H1 (cell line): ENCODE results near the gene MICALL2. TPM values are rescaled to one million over a fixed set of nuclear protein-coding genes. Genes with fewer than 3 reads are reported as not detected.

Experiments
- CTCF ChIA-PET: fragments of 300-600 bp; sonication (Branson Sonifier 250); formaldehyde crosslinking; loops from one replicate; lab custom pipeline; 2021; ENCODE audit not compliant: partially characterized antibody; lab: Charles Lee
- POLR2A ChIA-PET: fragments of 300-600 bp; sonication (Branson Sonifier 250); formaldehyde crosslinking; loops from one replicate; lab custom pipeline; 2021; ENCODE audit warnings: inconsistent platforms; ENCODE audit not compliant: partially characterized antibody; lab: Charles Lee
- DNase-seq, 2 experiments: peaks; one replicate each; pipeline versions ENCODE4 v3.0.0 to v3.0.0-alpha.2; 2010 to 2022; ENCODE audit warnings: low spot score in 2 of 2, low read depth in 1 of 2, mixed read lengths in 1 of 2
- FAIRE-seq: peaks from 2 replicates; lab custom pipeline; 2011; peaks lifted over from hg19 to GRCh38; lab: Jason Lieb, UNC
- H2AFZ ChIP-seq: 2 replicates; pipeline ENCODE4 v1.8.1; 2012; ENCODE audit warnings: low read length, inconsistent platforms
- H2AK5ac ChIP-seq: 2 replicates; pipeline ENCODE4 v1.6.1; 2013; ENCODE audit warnings: low read depth, low read length
- H2BK120ac ChIP-seq: replicated peaks from 2 replicates; pipeline ENCODE3; 2013; ENCODE audit warnings: low read depth, low read length, inconsistent platforms
- H2BK12ac ChIP-seq: 2 replicates; pipeline ENCODE4 v1.6.1; 2013; ENCODE audit warnings: low read depth, low read length
- H2BK15ac ChIP-seq: 2 replicates; pipeline ENCODE4 v1.6.1; 2013; ENCODE audit warnings: low read length
- H2BK20ac ChIP-seq: 2 replicates; pipeline ENCODE4 v1.6.1; 2013; ENCODE audit warnings: low read length
- H2BK5ac ChIP-seq: 2 replicates; pipeline ENCODE4 v1.6.1; 2013; ENCODE audit warnings: low read depth, low read length
- H3K14ac ChIP-seq: 2 replicates; pipeline ENCODE4 v1.6.1; 2013; ENCODE audit warnings: inconsistent platforms; ENCODE audit not compliant: insufficient read length
- H3K18ac ChIP-seq: 2 replicates; pipeline ENCODE4 v1.6.1; 2013; ENCODE audit warnings: low read length; ENCODE audit errors: extremely low read depth
- H3K23ac ChIP-seq: 2 replicates; pipeline ENCODE4 v1.6.1; 2013; ENCODE audit warnings: inconsistent platforms; ENCODE audit not compliant: insufficient read length
- H3K23me2 ChIP-seq: 2 replicates; pipeline ENCODE4 v1.6.1; 2013; ENCODE audit warnings: low read depth, low read length
- H3K27ac ChIP-seq: 2 replicates; pipeline ENCODE4 v1.6.1; 2011; ENCODE audit warnings: low read depth, low read length, inconsistent platforms
- H3K27me3 ChIP-seq, 4 experiments: replicated peaks in 1 of 4; 1 replicate in 1 of 4; 2 replicates in 3 of 4; pipeline versions ENCODE4 v1.6.1 to v1.8.1; 2011 to 2013; ENCODE audit warnings: low read length in 3 of 4, mild to moderate bottlenecking in 3 of 4, inconsistent platforms in 2 of 4, mixed read lengths in 2 of 4, moderate library complexity in 1 of 4; ENCODE audit not compliant: control insufficient read depth in 3 of 4, insufficient read depth in 3 of 4; ENCODE audit errors: extremely low read depth in 1 of 4
- H3K36me3 ChIP-seq, 4 experiments: 2 replicates each; pipeline versions ENCODE4 v1.6.1 to v1.8.1; 2011 to 2013; ENCODE audit warnings: mild to moderate bottlenecking in 4 of 4, low read length in 3 of 4, moderate library complexity in 2 of 4, control low read depth in 1 of 4, inconsistent platforms in 1 of 4; ENCODE audit not compliant: insufficient read depth in 4 of 4, control insufficient read depth in 2 of 4
- H3K4ac ChIP-seq: replicated peaks from 2 replicates; pipeline ENCODE3; 2013; ENCODE audit warnings: low read length, low read depth, mixed read lengths, inconsistent platforms; ENCODE audit not compliant: insufficient read length
- H3K4me1 ChIP-seq, 4 experiments: replicated peaks in 1 of 4; 1 replicate in 1 of 4; 2 replicates in 3 of 4; pipeline versions ENCODE4 v1.6.1 to v1.8.1; 2011 to 2013; ENCODE audit warnings: low read length in 3 of 4, inconsistent platforms in 2 of 4, mixed read lengths in 1 of 4; ENCODE audit not compliant: insufficient read depth in 4 of 4, control insufficient read depth in 3 of 4
- H3K4me2 ChIP-seq, 2 experiments: 2 replicates each; pipeline versions ENCODE4 v1.6.1 to v1.8.1; 2011 to 2013; ENCODE audit warnings: low read depth in 2 of 2, low read length in 2 of 2, control low read depth in 1 of 2, inconsistent platforms in 1 of 2, mild to moderate bottlenecking in 1 of 2; ENCODE audit not compliant: insufficient read depth in 1 of 2
- H3K4me3 ChIP-seq, 4 experiments: fragments of 200-600, 300-600 bp in 1 of 4; sonication (generic), shearing (Covaris generic), sonication (Bioruptor Twin) in 1 of 4; 2 replicates each; pipeline versions ENCODE4 v1.5.1 to v1.8.1; 2011 to 2016; ENCODE audit warnings: low read length in 4 of 4, low read depth in 3 of 4, control low read depth in 2 of 4, inconsistent platforms in 2 of 4, mild to moderate bottlenecking in 2 of 4, mixed read lengths in 1 of 4, moderate library complexity in 1 of 4; ENCODE audit not compliant: insufficient read depth in 2 of 4; ENCODE audit errors: extremely low read depth in 1 of 4
- H3K56ac ChIP-seq: replicated peaks from 2 replicates; pipeline ENCODE3; 2013; ENCODE audit warnings: low read depth, mild to moderate bottlenecking, mixed read lengths, low read length, inconsistent platforms; ENCODE audit not compliant: insufficient read length
- H3K79me1 ChIP-seq: 2 replicates; pipeline ENCODE4 v1.6.1; 2013; ENCODE audit warnings: low read depth, low read length, control low read depth
- H3K79me2 ChIP-seq, 2 experiments: 2 replicates each; pipeline versions ENCODE4 v1.6.1 to v1.8.1; 2012 to 2013; ENCODE audit warnings: low read length in 2 of 2, mild to moderate bottlenecking in 2 of 2, inconsistent platforms in 1 of 2; ENCODE audit not compliant: insufficient read depth in 2 of 2, control insufficient read depth in 1 of 2
- H3K9ac ChIP-seq, 4 experiments: replicated peaks in 1 of 4; 1 replicate in 1 of 4; 2 replicates in 3 of 4; pipeline versions ENCODE4 v1.6.1 to v1.8.1; 2011 to 2013; ENCODE audit warnings: low read depth in 3 of 4, low read length in 3 of 4, control low read depth in 2 of 4, mild to moderate bottlenecking in 2 of 4, moderate library complexity in 2 of 4, inconsistent platforms in 1 of 4; ENCODE audit errors: extremely low read depth in 1 of 4
- H3K9me3 ChIP-seq, 2 experiments: 2 replicates each; pipeline versions ENCODE4 v1.6.1 to v1.8.1; 2012 to 2013; ENCODE audit warnings: mild to moderate bottlenecking in 2 of 2, moderate library complexity in 2 of 2, control low read depth in 1 of 2, inconsistent platforms in 1 of 2, low read depth in 1 of 2, low read length in 1 of 2, mixed read lengths in 1 of 2; ENCODE audit not compliant: insufficient read depth in 2 of 2
- H4K20me1 ChIP-seq, 2 experiments: replicated peaks in 1 of 2; 2 replicates each; pipeline versions ENCODE3 to v1.8.1; 2011 to 2013; ENCODE audit warnings: inconsistent platforms in 2 of 2, low read length in 2 of 2, mild to moderate bottlenecking in 1 of 2; ENCODE audit not compliant: insufficient read depth in 2 of 2, control insufficient read depth in 1 of 2
- H4K5ac ChIP-seq: 2 replicates; pipeline ENCODE4 v1.6.1; 2013; ENCODE audit warnings: low read length, low read depth, mixed read lengths, inconsistent platforms; ENCODE audit not compliant: insufficient read length
- H4K8ac ChIP-seq: 2 replicates; pipeline ENCODE4 v1.8.0; 2013; ENCODE audit warnings: mild to moderate bottlenecking, moderate library complexity, low read length, inconsistent platforms; ENCODE audit not compliant: insufficient read depth; ENCODE audit errors: extremely low read depth
- H4K91ac ChIP-seq: replicated peaks from 2 replicates; pipeline ENCODE3; 2013; ENCODE audit warnings: low read length, mixed read lengths, inconsistent platforms; ENCODE audit not compliant: insufficient read length
- BRCA1 ChIP-seq: IDR thresholded peaks from 2 replicates; pipeline ENCODE4 v1.6.1; 2012; ENCODE audit warnings: low read depth, low read length, improper control_type of control experiment
- CTCF ChIP-seq, 3 experiments: IDR thresholded peaks; 1 replicate in 2 of 3; 2 replicates in 1 of 3; pipeline versions ENCODE4 v1.5.1 to v1.6.1; 2011; ENCODE audit warnings: low read length in 3 of 3, mild to moderate bottlenecking in 3 of 3, inconsistent platforms in 2 of 3, low read depth in 1 of 3, moderate library complexity in 1 of 3; ENCODE audit not compliant: insufficient read depth in 1 of 3; ENCODE audit errors: control extremely low read depth in 1 of 3
- KDM1A ChIP-seq: fragments of 200-600, 300-600 bp; sonication (generic); IDR thresholded peaks from 2 replicates; pipeline ENCODE4 v1.7.1; 2016; ENCODE audit warnings: mild to moderate bottlenecking, low read length, borderline replicate concordance
- POU5F1 ChIP-seq: IDR thresholded peaks from 2 replicates; pipeline ENCODE4 v1.6.1; 2011; ENCODE audit warnings: low read depth, mild to moderate bottlenecking, low read length, moderate library complexity
- SUZ12 ChIP-seq: fragments of 200-600 bp; sonication (generic); IDR thresholded peaks from 2 replicates; pipeline ENCODE4 v1.6.1; 2012; ENCODE audit warnings: mild to moderate bottlenecking, inconsistent platforms, low read length, moderate library complexity, mixed read lengths
- WGBS, 2 experiments: shearing (Covaris generic) in 1 of 2; methylation state at CpG; one replicate each; pipeline versions ENCODE4 v1.1.6 to v1.1.7; 2013 to 2015; ENCODE audit warnings: low lambda C conversion rate in 2 of 2, mixed read lengths in 2 of 2, inconsistent platforms in 1 of 2, low coverage in 1 of 2, missing lambda C conversion rate in 1 of 2; ENCODE audit not compliant: insufficient replicate concordance in 2 of 2, insufficient coverage in 1 of 2, insufficient read length in 1 of 2; ENCODE audit errors: extremely low coverage in 1 of 2, missing lambda C conversion rate in 1 of 2; 5-methylcytosine and 5-hydroxymethylcytosine counted together
- polyA plus RNA-seq, 7 experiments: library from polyadenylated mRNA; depleted of rRNA in 3 of 7; stranded (reverse) in 5 of 7; unstranded in 2 of 7; fragments of >200 nt in 5 of 7; fragments of 200-250 nt in 2 of 7; gene quantifications; 1 replicate in 5 of 7; 2 replicates in 1 of 7; 4 replicates in 1 of 7; pipeline versions ENCODE4 v1.2.1 to v1.2.3, GENCODE V29; 2011 to 2013; ENCODE audit warnings: missing spikeins in 2 of 7, mixed read lengths in 2 of 7
- total RNA-seq: library from RNA; stranded (reverse); fragmentation: NEBNext Ultra II Directional; extraction: Animal tissue kit (Norgen Biotek cat#: 25700); gene quantifications from 2 replicates; pipeline ENCODE4 v1.2.1, GENCODE V29; 2021

Gene MICALL2
- total and polyA plus RNA-seq, 2 of the 8 experiments (the other 6 are each of a cell fraction or from before 2014, with no cell fraction given), result 5.3 to 8.5 TPM

- Histone ChIP-seq H2AK5ac (no peak overlapping the region), H2BK20ac (no peak overlapping the region), H3K23ac (no peak overlapping the region), H4K5ac (no peak overlapping the region), H2BK5ac (no peak overlapping the region), H3K23me2 (no peaks in the 10 kb centered on the region), H3K79me2 (no peaks in the 10 kb centered on the region), H3K14ac (no peak overlapping the region), H3K4me3 (no peak overlapping the region), H3K27ac (no peak overlapping the region), H3K18ac (no peak overlapping the region), H3K9me3 (peaks cover 4 to 9% of the 10 kb centered on the region in 2 experiments; a peak in 3 of 4 replicates), H2BK120ac (no peak overlapping the region), H4K91ac (no peak overlapping the region), H3K9ac (no peak overlapping the region), H2BK15ac (no peak overlapping the region), H3K36me3 (no peaks in the 10 kb centered on the region), H2AFZ (no peak overlapping the region), H4K20me1 (no peaks in the 10 kb centered on the region), H3K56ac (no peak overlapping the region), H3K27me3 (no peaks in the 10 kb centered on the region; a peak in 2 of 7 replicates)
- WGBS, 2 experiments, result 88% methylated on average over 5 of the region's 7 CpGs; no CpG with 5 or more reads in 1 of the 2 experiments
- CTCF ChIA-PET, result interaction anchor here (0.8 to 1.2 kb wide), 2 partner anchors 37 to 144 kb away, joined by 3 read pairs; no protein-coding TSS in a partner anchor
- TF ChIP-seq KDM1A (0 out of 2 replicates have a peak, but pooled peaks have one; percentile 51), POU5F1 (no peak), SUZ12 (no peak), CTCF (IDR thresholded peaks at IDR 0.05; ENCODE audit: control extremely low read depth in 1 of 3, insufficient read depth in 1 of 3, low read depth in 1 of 3, low read length in 3 of 3) (no peak), BRCA1 (no peak)
- TF ChIP-seq, all 59 proteins: peak for 1
- H3K4me1 ChIP-seq, result peaks cover 0 to 2% (median 0%) of the 10 kb centered on the region in 4 experiments; a peak in 2 of 7 replicates
- H4K8ac ChIP-seq, result no peak overlapping the region
- no peak overlapping the region for H2BK12ac ChIP-seq
- DNase-seq (no peak), FAIRE-seq (no peak)
- POLR2A ChIA-PET, result no interaction called here
- no peak overlapping the region for H3K4me2 ChIP-seq
- no peaks in the 10 kb centered on the region for H3K79me1 ChIP-seq
- H3K4ac ChIP-seq, result no peak overlapping the region
These were observed 63.1 kb downstream of the MICALL2 start for GRCh38 chr7:1396195-1396594.
